Mucosa of stomach (tissue), 1 donor: Measurements from ENCODE around the gene H6PD.
"Not testable (repeated sequence)": the region's sequence is repeated elsewhere in the genome, so short reads cannot be mapped to it uniquely, and the experiment has no call there.

Source experiments
- H3K27me3 ChIP-seq: one replicate; pipeline ENCODE4 v1.7.0; 2013; ENCODE audit warnings: mild to moderate bottlenecking, low read length; ENCODE audit not compliant: control insufficient read depth, insufficient read depth
- H3K36me3 ChIP-seq: one replicate; pipeline ENCODE4 v1.7.0; 2013; ENCODE audit warnings: low read length; ENCODE audit not compliant: control insufficient read depth, insufficient read depth
- H3K4me1 ChIP-seq: one replicate; pipeline ENCODE4 v1.7.0; 2013; ENCODE audit warnings: mild to moderate bottlenecking, low read length; ENCODE audit not compliant: control insufficient read depth, insufficient read depth
- H3K4me3 ChIP-seq: one replicate; pipeline ENCODE4 v1.7.0; 2013; ENCODE audit warnings: low read length
- H3K9ac ChIP-seq: one replicate; pipeline ENCODE4 v1.7.0; 2013; ENCODE audit warnings: mild to moderate bottlenecking, low read length, moderate library complexity
- H3K9me3 ChIP-seq: one replicate; pipeline ENCODE4 v1.7.0; 2013; ENCODE audit warnings: mild to moderate bottlenecking, low read length, moderate library complexity; ENCODE audit not compliant: control insufficient read depth
- donor health status: Pancreatic carcinoma.

Gene H6PD

GRCh38 chr1:9292361-9293240, 58.0 kb downstream of the H6PD start, which contains the start of gene SPSB1:
Gene SPSB1, plus strand, starts transcription at chr1:9292894. Its CDS starts 62,998 bp downstream, at chr1:9355892.
- H3K27me3 ChIP-seq: no peaks in the 10 kb centered on the region
- H3K4me1 ChIP-seq: peaks cover 20% of the 10 kb centered on the region
- H3K36me3 ChIP-seq: no peaks in the 10 kb centered on the region
- peaks cover 4% of the 10 kb centered on the region for H3K9me3 ChIP-seq
- peak within 1 kb of the TSS; percentile 26 for H3K4me3 ChIP-seq
- peak within 1 kb of the TSS; percentile 54 for H3K9ac ChIP-seq

- H3K9me3 ChIP-seq: no peaks in the 10 kb centered on the region
- peaks cover 21% of the 10 kb centered on the region for H3K4me1 ChIP-seq
- H3K27me3 ChIP-seq: no peaks in the 10 kb centered on the region
- no peaks in the 10 kb centered on the region for H3K36me3 ChIP-seq
- no peak overlapping the region for H3K4me3 ChIP-seq
- peak overlapping the region; percentile 54 for H3K9ac ChIP-seq
These were observed 58.6 kb downstream of the H6PD start for GRCh38 chr1:9293241-9293532.

- Histone ChIP-seq H3K36me3 (no peaks in the 10 kb centered on the region), H3K4me3 (peak overlapping the region; percentile 26), H3K9me3 (no peaks in the 10 kb centered on the region), H3K9ac (peak overlapping the region; percentile 54), H3K27me3 (no peaks in the 10 kb centered on the region), H3K4me1 (peaks cover 21% of the 10 kb centered on the region)
These were observed 59.2 kb downstream of the H6PD start for GRCh38 chr1:9293533-9294404.

- H3K36me3 ChIP-seq: no peaks in the 10 kb centered on the region
- H3K4me3 ChIP-seq: no peak overlapping the region
- H3K27me3 ChIP-seq: no peaks in the 10 kb centered on the region
- no peaks in the 10 kb centered on the region for H3K9me3 ChIP-seq
- H3K4me1 ChIP-seq: peaks cover 21% of the 10 kb centered on the region
- H3K9ac ChIP-seq: no peak overlapping the region
These were observed 59.8 kb downstream of the H6PD start for GRCh38 chr1:9294405-9294773.

- H3K9ac ChIP-seq: no peak overlapping the region
These were observed 60.5 kb downstream of the H6PD start for GRCh38 chr1:9294910-9295636.

GRCh38 chr1:9295884-9296283, 61.3 kb downstream of the H6PD start:
- Histone ChIP-seq H3K9ac (no peak overlapping the region), H3K4me1 (peaks cover 32% of the 10 kb centered on the region)

More at GRCh38 chr1:9294910-9295636, 60.5 kb downstream of the H6PD start:
- Histone ChIP-seq H3K4me1 (peaks cover 25% of the 10 kb centered on the region), H3K9me3 (no peaks in the 10 kb centered on the region), H3K27me3 (no peaks in the 10 kb centered on the region), H3K4me3 (no peak overlapping the region), H3K36me3 (no peaks in the 10 kb centered on the region)

GRCh38 chr1:9296850-9297249, 62.3 kb downstream of the H6PD start:
- no peaks in the 10 kb centered on the region for H3K9me3 ChIP-seq
- H3K4me1 ChIP-seq: peaks cover 34% of the 10 kb centered on the region
- no peak overlapping the region for H3K4me3 ChIP-seq
- H3K27me3 ChIP-seq: no peaks in the 10 kb centered on the region
- H3K9ac ChIP-seq: no peak overlapping the region
- no peaks in the 10 kb centered on the region for H3K36me3 ChIP-seq

More at GRCh38 chr1:9295884-9296283, 61.3 kb downstream of the H6PD start:
- H3K9me3 ChIP-seq: no peaks in the 10 kb centered on the region
- no peaks in the 10 kb centered on the region for H3K36me3 ChIP-seq
- no peaks in the 10 kb centered on the region for H3K27me3 ChIP-seq
- no peak overlapping the region for H3K4me3 ChIP-seq

- Histone ChIP-seq H3K9me3 (no peaks in the 10 kb centered on the region), H3K4me3 (no peak overlapping the region), H3K4me1 (peaks cover 43% of the 10 kb centered on the region), H3K9ac (no peak overlapping the region), H3K27me3 (no peaks in the 10 kb centered on the region), H3K36me3 (no peaks in the 10 kb centered on the region)
These were observed 63.3 kb downstream of the H6PD start for GRCh38 chr1:9297831-9298230.

GRCh38 chr1:9298282-9298681, 63.7 kb downstream of the H6PD start:
- peaks cover 47% of the 10 kb centered on the region for H3K4me1 ChIP-seq
- H3K27me3 ChIP-seq: no peaks in the 10 kb centered on the region
- no peaks in the 10 kb centered on the region for H3K36me3 ChIP-seq
- H3K9ac ChIP-seq: no peak overlapping the region
- H3K9me3 ChIP-seq: no peaks in the 10 kb centered on the region
- no peak overlapping the region for H3K4me3 ChIP-seq

- H3K9me3 ChIP-seq, H3K36me3 ChIP-seq, H3K27me3 ChIP-seq, H3K9ac ChIP-seq, H3K4me3 ChIP-seq: not testable (repeated sequence)
- peaks cover 42% of the 10 kb centered on the region for H3K4me1 ChIP-seq
These were observed 65.3 kb downstream of the H6PD start for GRCh38 chr1:9299571-9300541.

GRCh38 chr1:9300573-9300972, 66.0 kb downstream of the H6PD start:
- H3K9ac ChIP-seq: no peak overlapping the region
- no peaks in the 10 kb centered on the region for H3K27me3 ChIP-seq
- H3K9me3 ChIP-seq: no peaks in the 10 kb centered on the region
- no peaks in the 10 kb centered on the region for H3K36me3 ChIP-seq
- no peak overlapping the region for H3K4me3 ChIP-seq
- H3K4me1 ChIP-seq: peaks cover 36% of the 10 kb centered on the region
